ENCODE data around the gene ACSS3. TPM values are rescaled to one million over a fixed set of nuclear protein-coding genes. Genes with fewer than 3 reads are reported as not detected.

The ACSS3 gene
- total and polyA plus RNA-seq, 4 experiments from 2014 or later = not detected

DNA sequence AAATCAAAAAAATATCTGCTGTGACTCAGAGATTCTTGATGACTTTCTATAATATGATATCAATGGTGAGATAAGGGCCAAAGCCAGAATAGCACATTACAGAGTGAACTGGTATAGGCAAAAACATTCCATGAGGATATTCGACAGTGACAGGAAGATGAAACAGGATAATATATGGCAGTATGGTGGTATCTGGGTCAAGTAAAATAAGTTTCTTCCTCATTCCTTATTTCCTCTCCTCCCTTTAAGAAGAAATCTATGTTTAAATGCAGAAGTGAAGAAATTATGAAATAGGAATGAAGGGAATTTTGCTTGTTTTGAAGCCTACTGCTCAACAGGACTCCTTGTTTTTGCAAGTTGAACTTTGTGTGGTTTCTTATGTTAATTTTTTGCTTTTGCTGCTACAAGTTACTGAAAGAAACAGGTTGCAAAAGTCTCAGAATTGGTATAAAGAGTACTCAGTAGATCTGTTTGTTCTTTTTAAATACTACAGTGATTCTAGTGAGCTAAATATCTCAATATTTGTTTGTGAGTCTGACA, 7.0 kb downstream of the ACSS3 start:
- Histone ChIP-seq H3K27me3 (ENCODE audit: insufficient read depth, low read length) (no peaks in the 10 kb centered on the region), H3K27ac (ENCODE audit: low read depth, low read length) (no peak overlapping the region), H3K9me3 (ENCODE audit: control insufficient read depth in 1 of 2, low read length in 2 of 2) (no peaks in the 10 kb centered on the region), H3K4me1 (ENCODE audit: insufficient read depth, low read length) (no peaks in the 10 kb centered on the region), H3K4me3 (ENCODE audit: low read length in 2 of 2) (no peak overlapping the region), H3K36me3 (ENCODE audit: insufficient read depth, low read length) (no peaks in the 10 kb centered on the region)
- H3K36me3 Mint-ChIP-seq = no peaks in the 10 kb centered on the region
- DNase-seq = no peak
- ChIA-PET POLR2A (ENCODE audit: partially characterized antibody) (no interaction called here), CTCF (ENCODE audit: partially characterized antibody) (no interaction called here)
- no peak overlapping the region for H3K4me3 Mint-ChIP-seq
- H3K9me3 Mint-ChIP-seq = peaks cover 0 to 5% (median 2%) of the 10 kb centered on the region in 8 donors
- intact Hi-C loops (cut with micrococcal nuclease) = no loop called here
- H3K4me1 Mint-ChIP-seq = no peaks in the 10 kb centered on the region
- no peak overlapping the region for H3K27ac Mint-ChIP-seq
- no peaks in the 10 kb centered on the region for H3K27me3 Mint-ChIP-seq

DNA sequence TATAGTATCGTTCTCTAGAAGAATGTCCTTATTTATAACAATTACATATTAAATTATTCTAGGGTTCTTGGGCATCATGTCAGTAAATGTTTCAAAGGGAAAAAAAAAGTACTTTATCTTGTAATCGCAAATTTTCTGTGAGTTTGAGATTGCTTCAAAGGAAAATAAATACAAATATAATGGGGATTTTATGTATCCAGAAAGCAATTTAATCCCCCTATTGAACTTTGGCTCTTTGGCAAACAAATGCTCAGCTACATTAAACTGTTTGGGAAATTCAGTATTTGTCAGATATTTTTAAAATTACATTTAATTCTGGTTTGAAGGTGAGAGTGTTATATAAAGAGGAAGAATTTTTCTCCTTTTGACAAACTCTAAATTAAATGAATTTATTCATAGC, 8.0 kb downstream of the ACSS3 start:
- Mint-ChIP-seq H3K4me1 (no peaks in the 10 kb centered on the region), H3K9me3 (peaks cover 0 to 5% (median 0%) of the 10 kb centered on the region in 8 donors), H3K4me3 (no peak overlapping the region), H3K27ac (no peak overlapping the region), H3K36me3 (no peaks in the 10 kb centered on the region), H3K27me3 (no peaks in the 10 kb centered on the region)
- ChIA-PET CTCF (ENCODE audit: partially characterized antibody) (no interaction called here), POLR2A (ENCODE audit: partially characterized antibody) (no interaction called here)
- H3K27me3 ChIP-seq (ENCODE audit: insufficient read depth, low read length) = no peaks in the 10 kb centered on the region
- no peak overlapping the region for H3K4me3 ChIP-seq (ENCODE audit: low read length in 2 of 2)
- no peaks in the 10 kb centered on the region for H3K9me3 ChIP-seq (ENCODE audit: control insufficient read depth in 1 of 2, low read length in 2 of 2)
- H3K4me1 ChIP-seq (ENCODE audit: insufficient read depth, low read length) = no peaks in the 10 kb centered on the region
- intact Hi-C loops (cut with micrococcal nuclease) = no loop called here
- no peak for DNase-seq
- no peaks in the 10 kb centered on the region for H3K36me3 ChIP-seq (ENCODE audit: insufficient read depth, low read length)
- H3K27ac ChIP-seq (ENCODE audit: low read depth, low read length) = no peak overlapping the region

DNA sequence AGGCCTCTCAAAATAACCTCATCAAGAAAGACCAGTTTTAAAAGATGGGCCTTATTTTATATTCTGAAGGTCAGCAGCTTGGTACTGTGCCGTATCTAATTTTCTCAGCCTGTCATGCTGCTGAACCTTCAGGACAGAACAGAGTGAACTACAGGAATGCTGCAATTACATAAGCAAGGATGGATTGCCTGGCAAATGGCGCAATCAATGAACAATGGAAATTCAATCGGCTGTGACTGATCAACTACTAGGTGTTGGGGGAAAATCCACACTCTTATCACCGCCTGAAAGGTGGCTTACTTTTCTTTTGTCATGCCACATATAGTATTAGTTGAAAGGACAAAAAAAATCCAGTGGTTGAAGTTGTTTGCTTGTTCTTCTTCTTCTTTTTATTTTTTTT, 8.5 kb downstream of the ACSS3 start:
- peaks cover 0 to 5% (median 0%) of the 10 kb centered on the region in 8 donors for H3K9me3 Mint-ChIP-seq
- Histone ChIP-seq H3K27ac (ENCODE audit: low read depth, low read length) (no peak overlapping the region), H3K36me3 (ENCODE audit: insufficient read depth, low read length) (no peaks in the 10 kb centered on the region), H3K4me3 (ENCODE audit: low read length in 2 of 2) (no peak overlapping the region), H3K27me3 (ENCODE audit: insufficient read depth, low read length) (no peaks in the 10 kb centered on the region), H3K4me1 (ENCODE audit: insufficient read depth, low read length) (no peaks in the 10 kb centered on the region), H3K9me3 (ENCODE audit: control insufficient read depth in 1 of 2, low read length in 2 of 2) (no peaks in the 10 kb centered on the region)
- intact Hi-C loops (cut with micrococcal nuclease) = no loop called here
- H3K4me1 Mint-ChIP-seq = no peaks in the 10 kb centered on the region
- no peak overlapping the region for H3K4me3 Mint-ChIP-seq
- H3K27ac Mint-ChIP-seq = no peak overlapping the region
- H3K27me3 Mint-ChIP-seq = no peaks in the 10 kb centered on the region
- no peak for DNase-seq
- no peaks in the 10 kb centered on the region for H3K36me3 Mint-ChIP-seq
- CTCF ChIA-PET (ENCODE audit: partially characterized antibody) = no interaction called here
- POLR2A ChIA-PET (ENCODE audit: partially characterized antibody) = no interaction called here

DNA sequence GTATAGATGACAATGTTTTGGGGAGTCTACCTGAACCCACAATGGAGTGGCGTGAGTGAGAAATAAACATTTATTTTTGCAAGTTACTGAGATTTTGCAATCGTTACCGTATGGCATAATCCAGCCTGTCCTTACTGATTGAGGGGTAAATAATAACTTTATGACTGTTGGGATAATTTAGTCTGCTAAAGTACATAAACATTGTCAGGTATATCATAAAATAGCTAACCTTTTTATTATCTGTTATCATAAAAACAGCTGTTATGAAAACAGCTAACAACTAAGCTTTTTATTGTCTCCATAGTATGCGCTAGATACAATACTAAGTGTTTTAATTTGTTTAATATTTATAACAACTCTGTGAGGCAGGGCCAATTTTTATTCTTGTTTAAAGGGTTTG, 10.3 kb downstream of the ACSS3 start:
- H3K4me1 Mint-ChIP-seq = no peaks in the 10 kb centered on the region
- ChIA-PET CTCF (ENCODE audit: partially characterized antibody) (interaction anchor here (0.5 kb wide), 1 partner anchor 9 kb away, joined by 3 read pairs; no protein-coding TSS in a partner anchor), POLR2A (ENCODE audit: partially characterized antibody) (no interaction called here)
- Histone ChIP-seq H3K4me3 (ENCODE audit: low read length in 2 of 2) (no peak overlapping the region), H3K36me3 (ENCODE audit: insufficient read depth, low read length) (no peaks in the 10 kb centered on the region), H3K9me3 (ENCODE audit: control insufficient read depth in 1 of 2, low read length in 2 of 2) (no peaks in the 10 kb centered on the region), H3K27ac (ENCODE audit: low read depth, low read length) (no peak overlapping the region), H3K4me1 (ENCODE audit: insufficient read depth, low read length) (no peaks in the 10 kb centered on the region), H3K27me3 (ENCODE audit: insufficient read depth, low read length) (no peaks in the 10 kb centered on the region)
- H3K9me3 Mint-ChIP-seq = peaks cover 0 to 4% (median 0%) of the 10 kb centered on the region in 8 donors
- no peak for DNase-seq
- no peaks in the 10 kb centered on the region for H3K36me3 Mint-ChIP-seq
- H3K27me3 Mint-ChIP-seq = no peaks in the 10 kb centered on the region
- intact Hi-C loops (cut with micrococcal nuclease) = no loop called here
- no peak overlapping the region for H3K27ac Mint-ChIP-seq
- no peak overlapping the region for H3K4me3 Mint-ChIP-seq

DNA sequence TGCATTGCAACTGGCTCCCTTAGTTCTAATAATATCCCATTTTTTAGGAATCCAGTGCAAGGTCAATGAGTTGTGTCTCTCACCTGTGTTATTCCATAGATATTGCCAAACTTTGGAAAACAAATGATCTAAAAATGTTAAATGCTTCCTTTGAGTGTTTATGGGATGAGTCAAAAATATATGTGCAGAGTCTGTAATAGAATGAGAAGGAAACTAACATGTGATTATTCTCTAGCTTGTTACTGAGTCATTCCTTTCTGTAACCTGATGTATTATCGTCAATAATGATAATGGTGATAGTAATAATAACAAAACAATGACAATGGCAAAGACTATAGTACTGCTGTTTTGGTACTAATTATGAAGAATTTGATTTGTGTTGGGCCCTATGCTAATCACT, 11.5 kb downstream of the ACSS3 start:
- H3K27ac ChIP-seq (ENCODE audit: low read depth, low read length) = no peak overlapping the region
- no peaks in the 10 kb centered on the region for H3K4me1 ChIP-seq (ENCODE audit: insufficient read depth, low read length)
- Mint-ChIP-seq H3K27ac (no peak overlapping the region), H3K4me3 (no peak overlapping the region), H3K9me3 (peaks cover 0 to 4% (median 0%) of the 10 kb centered on the region in 8 donors), H3K36me3 (no peaks in the 10 kb centered on the region), H3K27me3 (no peaks in the 10 kb centered on the region), H3K4me1 (no peaks in the 10 kb centered on the region)
- no peak overlapping the region for H3K4me3 ChIP-seq (ENCODE audit: low read length in 2 of 2)
- CTCF ChIA-PET (ENCODE audit: partially characterized antibody) = no interaction called here
- intact Hi-C loops (cut with micrococcal nuclease) = no loop called here
- H3K9me3 ChIP-seq (ENCODE audit: control insufficient read depth in 1 of 2, low read length in 2 of 2) = no peaks in the 10 kb centered on the region
- POLR2A ChIA-PET (ENCODE audit: partially characterized antibody) = no interaction called here
- no peaks in the 10 kb centered on the region for H3K36me3 ChIP-seq (ENCODE audit: insufficient read depth, low read length)
- H3K27me3 ChIP-seq (ENCODE audit: insufficient read depth, low read length) = no peaks in the 10 kb centered on the region
- DNase-seq = no peak

DNA sequence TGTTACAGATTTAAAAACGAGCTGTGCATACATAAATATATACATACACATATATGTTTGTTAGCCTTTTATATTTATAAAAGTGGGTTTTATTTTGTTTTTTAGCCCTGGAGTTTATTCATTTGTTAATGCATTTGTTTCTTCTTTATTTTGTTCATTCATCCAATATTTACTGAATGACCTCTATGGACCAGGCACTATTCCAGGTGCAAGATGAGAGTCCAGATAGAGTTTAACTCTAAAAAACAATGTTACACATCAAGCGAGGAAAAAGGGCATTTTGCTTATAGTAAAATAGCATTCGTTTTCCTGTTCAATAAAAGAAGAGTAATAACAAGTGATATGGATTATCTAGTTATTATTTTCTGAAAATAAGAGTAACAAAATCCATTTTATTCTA, 14.2 kb downstream of the ACSS3 start:
- Mint-ChIP-seq H3K27me3 (no peaks in the 10 kb centered on the region), H3K9me3 (peaks cover 0 to 5% (median under 1%) of the 10 kb centered on the region in 8 donors), H3K4me3 (no peak overlapping the region), H3K27ac (no peak overlapping the region), H3K36me3 (no peaks in the 10 kb centered on the region), H3K4me1 (no peaks in the 10 kb centered on the region)
- Histone ChIP-seq H3K4me3 (ENCODE audit: low read length in 2 of 2) (no peak overlapping the region), H3K4me1 (ENCODE audit: insufficient read depth, low read length) (no peaks in the 10 kb centered on the region), H3K27ac (ENCODE audit: low read depth, low read length) (no peak overlapping the region), H3K27me3 (ENCODE audit: insufficient read depth, low read length) (no peaks in the 10 kb centered on the region), H3K36me3 (ENCODE audit: insufficient read depth, low read length) (no peaks in the 10 kb centered on the region), H3K9me3 (ENCODE audit: control insufficient read depth in 1 of 2, low read length in 2 of 2) (no peaks in the 10 kb centered on the region)
- no peak for DNase-seq
- POLR2A ChIA-PET (ENCODE audit: partially characterized antibody) = no interaction called here
- intact Hi-C loops (cut with micrococcal nuclease) = no loop called here
- CTCF ChIA-PET (ENCODE audit: partially characterized antibody) = no interaction called here

DNA sequence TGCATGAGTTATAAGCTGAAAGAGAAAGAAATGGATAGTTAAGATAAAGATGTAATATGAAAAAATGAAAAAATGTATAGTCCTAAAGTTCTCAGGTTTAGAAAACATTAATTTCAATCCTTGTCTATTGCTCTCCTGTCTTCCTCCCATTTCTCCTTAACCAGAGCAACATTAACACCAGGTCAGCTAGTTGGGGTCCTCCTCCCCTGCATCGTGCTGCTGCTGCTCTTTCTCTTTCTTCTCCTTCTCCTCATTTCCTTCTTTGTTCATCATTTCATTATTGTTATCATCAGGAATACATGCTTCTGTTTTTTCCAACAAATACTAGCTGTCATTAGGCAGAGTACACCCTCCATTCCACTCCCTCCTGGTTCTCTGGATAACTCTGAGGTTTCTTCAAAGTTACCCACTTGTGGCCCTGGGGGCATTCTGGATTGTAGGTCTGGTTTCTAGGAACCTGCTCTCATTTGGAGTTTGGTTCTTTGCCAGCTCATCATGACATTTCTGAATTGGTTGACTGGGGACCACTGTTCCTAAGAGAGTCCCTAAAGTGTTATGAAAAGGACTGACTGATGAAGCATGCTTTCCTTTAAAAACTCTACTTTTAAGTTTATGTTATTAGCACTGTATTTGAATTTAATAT, 17.0 kb downstream of the ACSS3 start:
- Histone ChIP-seq H3K36me3 (ENCODE audit: insufficient read depth, low read length) (no peaks in the 10 kb centered on the region), H3K4me3 (ENCODE audit: low read length in 2 of 2) (no peak overlapping the region), H3K4me1 (ENCODE audit: insufficient read depth, low read length) (no peaks in the 10 kb centered on the region), H3K9me3 (ENCODE audit: control insufficient read depth in 1 of 2, low read length in 2 of 2) (no peaks in the 10 kb centered on the region), H3K27me3 (ENCODE audit: insufficient read depth, low read length) (no peaks in the 10 kb centered on the region), H3K27ac (ENCODE audit: low read depth, low read length) (no peak overlapping the region)
- DNase-seq = no peak
- POLR2A ChIA-PET (ENCODE audit: partially characterized antibody) = no interaction called here
- Mint-ChIP-seq H3K4me1 (no peaks in the 10 kb centered on the region), H3K27ac (no peak overlapping the region), H3K9me3 (peaks cover 0 to 12% (median 2%) of the 10 kb centered on the region in 8 donors), H3K4me3 (no peak overlapping the region), H3K36me3 (no peaks in the 10 kb centered on the region), H3K27me3 (no peaks in the 10 kb centered on the region)
- CTCF ChIA-PET (ENCODE audit: partially characterized antibody) = no interaction called here
- intact Hi-C loops (cut with micrococcal nuclease) = no loop called here
